K562 (cell line): ENCODE measurements around the gene APCDD1L. TPM values are rescaled to one million over a fixed set of nuclear protein-coding genes. Genes with fewer than 3 reads are reported as not detected.

Source experiments
- ATAC-seq: fragments of 200-7000 bp; cut with Tn5 transposase; 3 replicates; pipeline ENCODE4 v1.9.1; 2020; ENCODE audit warnings: moderate library complexity
- BruUV-seq: library from RNA; stranded (reverse); fragments of 400-500 nt; replicated peaks from 2 replicates; lab custom pipeline; 2021; lab: Mats Ljungman, UMichigan
- CTCF ChIA-PET: fragments of 300-600 bp; formaldehyde crosslinking; extraction: SDS; loops from one replicate; lab custom pipeline; 2021; ENCODE audit warnings: low intra/inter-chr PET ratio; lab: Yijun Ruan, JAX
- POLR2A ChIA-PET: fragments of 300-600, 350-650 bp; sonication (Branson Sonifier 250); formaldehyde crosslinking; extraction: SDS; loops from one replicate; lab custom pipeline; 2021; ENCODE audit warnings: antibody characterized with exemption, inconsistent platforms; lab: Yijun Ruan, JAX
- DNase-seq, 4 experiments: peaks; one replicate each; pipeline versions ENCODE4 v3.0.0 to v3.0.0-alpha.2; 2011 to 2018; ENCODE audit warnings: low spot score in 3 of 4, mixed read lengths in 3 of 4; ENCODE audit errors: extremely low read depth in 1 of 4
- FAIRE-seq: peaks from 2 replicates; lab custom pipeline; 2011; peaks lifted over from hg19 to GRCh38; lab: Jason Lieb, UNC
- H2AFZ ChIP-seq: 2 replicates; pipeline ENCODE4 v1.6.0; 2011; ENCODE audit warnings: low read depth, low read length, control low read depth, inconsistent platforms
- H3K27ac ChIP-seq: fragments of 200-600 bp; 3 replicates; pipeline ENCODE4 v1.8.0; 2011; ENCODE audit warnings: low read depth, mild to moderate bottlenecking, control low read depth, inconsistent platforms, low read length, moderate library complexity, mixed read lengths; ENCODE audit errors: extremely low read depth
- H3K27me3 ChIP-seq, 2 experiments: fragments of 300-600 bp in 1 of 2; 2 replicates in 1 of 2; 3 replicates in 1 of 2; pipeline versions ENCODE4 v1.6.0 to v1.8.0; 2011; ENCODE audit warnings: inconsistent platforms in 2 of 2, low read length in 2 of 2, mild to moderate bottlenecking in 1 of 2, mixed read lengths in 1 of 2, moderate library complexity in 1 of 2; ENCODE audit not compliant: control insufficient read depth in 2 of 2, insufficient read depth in 2 of 2
- H3K36me3 ChIP-seq: fragments of 300-600 bp; 3 replicates; pipeline ENCODE4 v1.8.0; 2011; ENCODE audit warnings: mild to moderate bottlenecking, low read length, inconsistent platforms; ENCODE audit not compliant: control insufficient read depth, insufficient read depth
- H3K4me1 ChIP-seq, 2 experiments: fragments of 200-600 bp in 1 of 2; replicated peaks in 1 of 2; 2 replicates in 1 of 2; 3 replicates in 1 of 2; pipeline versions ENCODE4 v1.5.1 to v1.8.0; 2011; ENCODE audit warnings: inconsistent platforms in 2 of 2, low read length in 2 of 2, mild to moderate bottlenecking in 1 of 2, mixed read lengths in 1 of 2, moderate library complexity in 1 of 2; ENCODE audit not compliant: control insufficient read depth in 2 of 2, insufficient read depth in 2 of 2
- H3K4me2 ChIP-seq: 2 replicates; pipeline ENCODE4 v1.6.1; 2011; ENCODE audit warnings: low read length, control low read depth, inconsistent platforms, mixed read lengths; ENCODE audit not compliant: insufficient read depth
- H3K4me3 ChIP-seq: fragments of 200-600 bp; sonication (generic), shearing (Covaris generic); 2 replicates; pipeline ENCODE4 v1.5.1; 2016; ENCODE audit warnings: control low read depth, inconsistent platforms
- H3K79me2 ChIP-seq: fragments of 200-600 bp; 3 replicates; pipeline ENCODE4 v1.8.0; 2011; ENCODE audit warnings: low read length, inconsistent platforms; ENCODE audit not compliant: control insufficient read depth, insufficient read depth
- H3K9ac ChIP-seq, 2 experiments: 2 replicates each; pipeline versions ENCODE4 v1.6.0 to v1.6.1; 2011; ENCODE audit warnings: low read depth in 2 of 2, low read length in 2 of 2, control low read depth in 1 of 2, inconsistent platforms in 1 of 2, mild to moderate bottlenecking in 1 of 2, mixed read lengths in 1 of 2; ENCODE audit not compliant: insufficient read depth in 1 of 2
- H3K9me1 ChIP-seq: one replicate; pipeline ENCODE4 v1.6.0; 2011; ENCODE audit warnings: inconsistent platforms, mild to moderate bottlenecking, low read length, moderate library complexity; ENCODE audit not compliant: control insufficient read depth, insufficient read depth
- H3K9me3 ChIP-seq: replicated peaks from 2 replicates; pipeline ENCODE4 v1.5.1; 2011; ENCODE audit warnings: low read depth, low read length, inconsistent platforms; ENCODE audit not compliant: control insufficient read depth, insufficient read depth
- H4K20me1 ChIP-seq: replicated peaks from 2 replicates; pipeline ENCODE4 v1.6.1; 2011; ENCODE audit warnings: low read length, inconsistent platforms, mixed read lengths; ENCODE audit not compliant: control insufficient read depth, insufficient read depth
- CREBBP ChIP-seq: IDR thresholded peaks from one replicate; pipeline ENCODE4 v1.6.1; 2012; ENCODE audit warnings: low read depth, mild to moderate bottlenecking, control low read depth, inconsistent platforms, low read length
- ILF3 ChIP-seq: fragments of 450-650 bp; IDR thresholded peaks from 2 replicates; pipeline ENCODE4 v1.6.1; 2018; ENCODE audit warnings: antibody characterized with exemption, mild to moderate bottlenecking, moderate library complexity, borderline replicate concordance
- JUNB ChIP-seq: fragments of 450-650 bp; formaldehyde crosslinking; conservative IDR thresholded peaks from 2 replicates; pipeline ENCODE4 v1.4.0; 2020; ENCODE audit warnings: mild to moderate bottlenecking
- MTA1 ChIP-seq: fragments of 450-650 bp; IDR thresholded peaks from 2 replicates; pipeline ENCODE4 v1.6.1; 2017; ENCODE audit warnings: borderline replicate concordance
- NRF1 ChIP-seq, 2 experiments: fragments of 450-650 bp; IDR thresholded peaks in 1 of 2; conservative IDR thresholded peaks in 1 of 2; 2 replicates each; pipeline ENCODE4 v1.6.1; 2014; ENCODE audit warnings: mild to moderate bottlenecking in 2 of 2
- PATZ1 ChIP-seq: fragments of 250-450 bp; sonication (Bioruptor Pico); IDR thresholded peaks from 2 replicates; pipeline ENCODE4 v1.5.0; 2020; ENCODE audit warnings: mild to moderate bottlenecking, borderline replicate concordance
- PHTF2 ChIP-seq: fragments of 250-450 bp; sonication (Bioruptor Pico); IDR thresholded peaks from 2 replicates; pipeline ENCODE4 v1.5.0; 2021; ENCODE audit warnings: mild to moderate bottlenecking
- PRMT5 ChIP-seq: sonication (generic); formaldehyde crosslinking; IDR thresholded peaks from 2 replicates; pipeline ENCODE4 v1.5.0; 2020; ENCODE audit warnings: missing genetic modification reagents
- SMAD2 ChIP-seq: fragments of 150-350 bp; IDR thresholded peaks from 2 replicates; pipeline ENCODE4 v1.6.1; 2014; ENCODE audit warnings: low read depth, mild to moderate bottlenecking, low read length
- ZNF282 ChIP-seq: sonication (generic); formaldehyde crosslinking; IDR thresholded peaks from 2 replicates; pipeline ENCODE4 v1.8.1; 2023; ENCODE audit warnings: missing genetic modification reagents
- WGBS: fragments of 100-300 bp; shearing (Covaris generic); methylation state at CpG from one replicate; pipeline ENCODE4 v1.1.6; 2016; ENCODE audit warnings: low coverage, mixed read lengths; ENCODE audit not compliant: insufficient coverage; ENCODE audit errors: missing lambda C conversion rate; 5-methylcytosine and 5-hydroxymethylcytosine counted together
- in situ Hi-C: fragments of 300-500 bp; cut with MboI; formaldehyde crosslinking; loops from 4 replicates; pipeline ENCODE4 v1.15.0; 2018; ENCODE audit warnings: inconsistent platforms, mixed read lengths
- intact Hi-C: fragments of 100-400 bp; cut with micrococcal nuclease; formaldehyde crosslinking; loops from 2 replicates; pipeline ENCODE4 v1.14.2; 2022
- polyA plus RNA-seq, 8 experiments: library from polyadenylated mRNA; depleted of rRNA in 4 of 8; stranded (reverse) in 5 of 8; unstranded in 3 of 8; fragments of >200 nt; fragmentation: Nextera tagmentation in 2 of 8; fragmentation: Illumina TruSeq in 1 of 8; extraction: Ambion mirVana in 2 of 8; extraction: Trizol in 1 of 8; gene quantifications; 2 replicates each; pipeline versions ENCODE4 v1.2.1 to v1.2.3, GENCODE V29; 2011 to 2014; ENCODE audit warnings: inconsistent platforms in 1 of 8, missing spikeins in 1 of 8
- total RNA-seq, 7 experiments: library from RNA; depleted of rRNA in 6 of 7; stranded (reverse); fragments of >200 nt in 6 of 7; fragmentation: Illumina TruSeq in 2 of 7; extraction: Trizol in 2 of 7; gene quantifications; 2 replicates each; pipeline versions ENCODE4 v1.2.1 to v1.2.3, GENCODE V29; 2011 to 2021; ENCODE audit warnings: low replicate concordance in 1 of 7
- TF ChIP-seq, protein P1 (sequence below): sonication (generic); formaldehyde crosslinking; IDR thresholded peaks from 2 replicates; pipeline ENCODE4 v1.8.1; 2023; ENCODE audit warnings: mild to moderate bottlenecking, missing genetic modification reagents, moderate library complexity
- TF ChIP-seq, protein P2 (sequence below): fragments of 450-650 bp; conservative IDR thresholded peaks from 2 replicates; pipeline ENCODE4 v1.6.1; 2016; ENCODE audit warnings: missing genetic modification characterization, low read depth, mild to moderate bottlenecking, missing compliant biosample characterization, moderate library complexity
- TF ChIP-seq, protein P3 (sequence below): sonication (generic); formaldehyde crosslinking; IDR thresholded peaks from 2 replicates; pipeline ENCODE4 v1.8.0; 2022; ENCODE audit warnings: mild to moderate bottlenecking, missing genetic modification reagents

APCDD1L gene
- total and polyA plus RNA-seq, 9 of the 15 experiments (the other 6 are each of a cell fraction or from before 2014, with no cell fraction given), result not detected

GRCh38 chr20:58472273-58473018, 42.8 kb downstream of the APCDD1L start:
- in situ Hi-C loops (loop anchor here (10.0 kb wide), 1 partner anchor 352 kb away; no protein-coding TSS in a partner anchor), intact Hi-C loops (no loop called here)
- peaks cover 11 to 43% of the 10 kb centered on the region in 2 experiments; a peak in 4 of 5 replicates for H3K27me3 ChIP-seq
- H3K9me1 ChIP-seq, result no peaks in the 10 kb centered on the region
- H3K79me2 ChIP-seq, result no peaks in the 10 kb centered on the region
- ATAC-seq (no peak), FAIRE-seq (no peak), DNase-seq (no peak)
- no peak overlapping the region for H3K27ac ChIP-seq
- H2AFZ ChIP-seq, result no peak overlapping the region
- WGBS, result 9% methylated on average over 20 of the region's 20 CpGs
- CTCF ChIA-PET, result no interaction called here
- TF ChIP-seq, protein P1, sequence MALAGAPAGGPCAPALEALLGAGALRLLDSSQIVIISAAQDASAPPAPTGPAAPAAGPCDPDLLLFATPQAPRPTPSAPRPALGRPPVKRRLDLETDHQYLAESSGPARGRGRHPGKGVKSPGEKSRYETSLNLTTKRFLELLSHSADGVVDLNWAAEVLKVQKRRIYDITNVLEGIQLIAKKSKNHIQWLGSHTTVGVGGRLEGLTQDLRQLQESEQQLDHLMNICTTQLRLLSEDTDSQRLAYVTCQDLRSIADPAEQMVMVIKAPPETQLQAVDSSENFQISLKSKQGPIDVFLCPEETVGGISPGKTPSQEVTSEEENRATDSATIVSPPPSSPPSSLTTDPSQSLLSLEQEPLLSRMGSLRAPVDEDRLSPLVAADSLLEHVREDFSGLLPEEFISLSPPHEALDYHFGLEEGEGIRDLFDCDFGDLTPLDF (CRISPR knock-in tag), result no peak
- no peak for TF ChIP-seq ILF3
- TF ChIP-seq, protein P2, sequence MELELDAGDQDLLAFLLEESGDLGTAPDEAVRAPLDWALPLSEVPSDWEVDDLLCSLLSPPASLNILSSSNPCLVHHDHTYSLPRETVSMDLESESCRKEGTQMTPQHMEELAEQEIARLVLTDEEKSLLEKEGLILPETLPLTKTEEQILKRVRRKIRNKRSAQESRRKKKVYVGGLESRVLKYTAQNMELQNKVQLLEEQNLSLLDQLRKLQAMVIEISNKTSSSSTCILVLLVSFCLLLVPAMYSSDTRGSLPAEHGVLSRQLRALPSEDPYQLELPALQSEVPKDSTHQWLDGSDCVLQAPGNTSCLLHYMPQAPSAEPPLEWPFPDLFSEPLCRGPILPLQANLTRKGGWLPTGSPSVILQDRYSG (tag), result no peak
- TF ChIP-seq JUNB (CRISPR knock-in tag), result no peak
- no peak for TF ChIP-seq PRMT5 (CRISPR knock-in tag)
- no peak for TF ChIP-seq SMAD2
- TF ChIP-seq CREBBP, result no peak
- TF ChIP-seq PHTF2 (CRISPR knock-in tag), result no peak
- no peak for TF ChIP-seq MTA1
- no peak for TF ChIP-seq ZNF282 (CRISPR knock-in tag)
- TF ChIP-seq NRF1 (conservative IDR thresholded peaks at IDR 0.05 in 1 of 2, IDR thresholded peaks at IDR 0.05 in 1 of 2), result no peak
- TF ChIP-seq PATZ1 (CRISPR knock-in tag), result no peak
- TF ChIP-seq, protein P3, sequence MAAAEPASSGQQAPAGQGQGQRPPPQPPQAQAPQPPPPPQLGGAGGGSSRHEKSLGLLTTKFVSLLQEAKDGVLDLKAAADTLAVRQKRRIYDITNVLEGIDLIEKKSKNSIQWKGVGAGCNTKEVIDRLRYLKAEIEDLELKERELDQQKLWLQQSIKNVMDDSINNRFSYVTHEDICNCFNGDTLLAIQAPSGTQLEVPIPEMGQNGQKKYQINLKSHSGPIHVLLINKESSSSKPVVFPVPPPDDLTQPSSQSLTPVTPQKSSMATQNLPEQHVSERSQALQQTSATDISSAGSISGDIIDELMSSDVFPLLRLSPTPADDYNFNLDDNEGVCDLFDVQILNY, result no peak
- H3K36me3 ChIP-seq, result no peaks in the 10 kb centered on the region
- POLR2A ChIA-PET, result interaction anchor here (0.5 to 1.0 kb wide), 2 partner anchors 8 to 287 kb away, joined by 3 read pairs; no protein-coding TSS in a partner anchor
- peaks cover 0 to 9% of the 10 kb centered on the region in 2 experiments; a peak in 2 of 5 replicates for H3K4me1 ChIP-seq
- H4K20me1 ChIP-seq, result no peaks in the 10 kb centered on the region
- no peak overlapping the region for H3K4me3 ChIP-seq
- H3K4me2 ChIP-seq, result no peak overlapping the region
- BruUV-seq, result no TSS peak
- H3K9me3 ChIP-seq, result no peaks in the 10 kb centered on the region
- no peak overlapping the region for H3K9ac ChIP-seq
